Smooth muscle cell (in vitro differentiated cells): ENCODE results near the gene PTMS. TPM values are rescaled to one million over a fixed set of nuclear protein-coding genes. Genes with fewer than 3 reads are reported as not detected.

Experiments
- DNase-seq: peaks from one replicate; lab custom pipeline; 2025; ENCODE audit not compliant: unreplicated experiment; lab: John Stamatoyannopoulos, UW
- H2AFZ ChIP-seq: fragments of 200-600 bp; sonication (generic); 2 replicates; pipeline ENCODE4 v1.6.0; 2016; ENCODE audit warnings: antibody characterized with exemption, low read depth, mild to moderate bottlenecking
- H3F3A ChIP-seq: fragments of 200-600 bp; sonication (generic); 2 replicates; pipeline ENCODE4 v1.6.0; 2017; ENCODE audit warnings: antibody characterized with exemption, low read depth
- H3K27ac ChIP-seq: fragments of 200-600 bp; sonication (generic); 2 replicates; pipeline ENCODE4 v1.5.1; 2016; ENCODE audit warnings: low read depth, mild to moderate bottlenecking
- H3K27me3 ChIP-seq: fragments of 200-600 bp; sonication (generic); 2 replicates; pipeline ENCODE4 v1.6.1; 2016; ENCODE audit warnings: low read depth, mild to moderate bottlenecking
- H3K36me3 ChIP-seq: fragments of 200-600 bp; sonication (generic); 2 replicates; pipeline ENCODE4 v1.5.1; 2016; ENCODE audit warnings: low read depth
- H3K4me1 ChIP-seq: fragments of 200-600 bp; sonication (generic); 2 replicates; pipeline ENCODE4 v1.5.1; 2016; ENCODE audit warnings: low read depth
- H3K4me2 ChIP-seq: fragments of 200-600 bp; sonication (generic); 2 replicates; pipeline ENCODE4 v1.6.0; 2016; ENCODE audit warnings: mild to moderate bottlenecking
- H3K4me3 ChIP-seq: fragments of 200-600 bp; sonication (generic); 2 replicates; pipeline ENCODE4 v1.5.1; 2016; ENCODE audit warnings: mild to moderate bottlenecking
- H3K79me2 ChIP-seq: fragments of 200-600 bp; sonication (generic); 2 replicates; pipeline ENCODE4 v1.6.0; 2016; ENCODE audit warnings: low read depth, mild to moderate bottlenecking
- H3K9ac ChIP-seq: fragments of 200-600 bp; sonication (generic); 2 replicates; pipeline ENCODE4 v1.6.0; 2016; ENCODE audit warnings: low read depth
- H3K9me3 ChIP-seq: fragments of 200-600 bp; sonication (generic); replicated peaks from 2 replicates; pipeline ENCODE4 v1.5.1; 2016; ENCODE audit warnings: low read depth
- H4K20me1 ChIP-seq: fragments of 200-600 bp; sonication (generic); 2 replicates; pipeline ENCODE4 v1.6.0; 2016; ENCODE audit warnings: low read depth
- WGBS: methylation state at CpG from one replicate; pipeline ENCODE4 v1.1.7; 2016; ENCODE audit warnings: low lambda C conversion rate; 5-methylcytosine and 5-hydroxymethylcytosine counted together
- polyA plus RNA-seq: library from polyadenylated mRNA; unstranded; fragments of >200 nt; fragmentation: Nextera tagmentation; extraction: Ambion mirVana; gene quantifications from 2 replicates; pipeline ENCODE4 v1.2.1, GENCODE V29; 2016
- total RNA-seq: library from RNA; depleted of rRNA; stranded (reverse); fragments of >200 nt; gene quantifications from 2 replicates; pipeline ENCODE4 v1.2.3, GENCODE V29; 2014
- TF ChIP-seq, protein P1 (sequence below): fragments of 200-600 bp; sonication (generic); IDR thresholded peaks from 2 replicates; pipeline ENCODE4 v1.5.1; 2017; ENCODE audit warnings: borderline replicate concordance, mild to moderate bottlenecking, antibody characterized with exemption; ENCODE audit not compliant: insufficient read depth, poor library complexity, severe bottlenecking

Gene PTMS
- total and polyA plus RNA-seq, 2 experiments from 2014 or later: 115 to 379 TPM

DNA sequence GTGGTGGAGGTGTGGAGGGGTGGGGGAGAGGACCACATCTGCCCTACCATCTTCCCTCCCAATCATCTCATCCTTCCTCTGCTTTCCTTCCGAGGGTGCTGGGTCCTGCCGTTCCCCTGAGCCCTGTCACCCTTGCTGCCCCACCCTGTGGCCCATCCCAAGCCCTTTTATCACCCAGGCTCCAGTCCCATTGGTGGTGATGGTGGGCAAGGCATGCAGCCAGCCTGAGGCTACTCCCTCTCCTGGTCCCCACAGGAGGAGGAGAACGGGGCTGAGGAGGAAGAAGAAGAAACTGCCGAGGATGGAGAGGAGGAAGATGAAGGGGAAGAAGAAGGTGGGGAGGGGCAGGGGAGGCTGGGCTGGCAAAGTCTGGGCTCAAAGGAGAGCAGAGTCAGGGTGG, 3.5 kb downstream of the PTMS start:
- Histone ChIP-seq H2AFZ (no peak overlapping the region), H3K9me3 (no peaks in the 10 kb centered on the region), H3K4me2 (no peak overlapping the region), H3K9ac (no peak overlapping the region), H4K20me1 (peaks cover 46% of the 10 kb centered on the region), H3K4me1 (peaks cover 47% of the 10 kb centered on the region), H3K27me3 (peaks cover 7% of the 10 kb centered on the region), H3K4me3 (no peak overlapping the region), H3F3A (peaks cover 14% of the 10 kb centered on the region), H3K27ac (no peak overlapping the region), H3K36me3 (no peaks in the 10 kb centered on the region), H3K79me2 (peaks cover 22% of the 10 kb centered on the region)
- no peak for DNase-seq
- TF ChIP-seq, protein P1, sequence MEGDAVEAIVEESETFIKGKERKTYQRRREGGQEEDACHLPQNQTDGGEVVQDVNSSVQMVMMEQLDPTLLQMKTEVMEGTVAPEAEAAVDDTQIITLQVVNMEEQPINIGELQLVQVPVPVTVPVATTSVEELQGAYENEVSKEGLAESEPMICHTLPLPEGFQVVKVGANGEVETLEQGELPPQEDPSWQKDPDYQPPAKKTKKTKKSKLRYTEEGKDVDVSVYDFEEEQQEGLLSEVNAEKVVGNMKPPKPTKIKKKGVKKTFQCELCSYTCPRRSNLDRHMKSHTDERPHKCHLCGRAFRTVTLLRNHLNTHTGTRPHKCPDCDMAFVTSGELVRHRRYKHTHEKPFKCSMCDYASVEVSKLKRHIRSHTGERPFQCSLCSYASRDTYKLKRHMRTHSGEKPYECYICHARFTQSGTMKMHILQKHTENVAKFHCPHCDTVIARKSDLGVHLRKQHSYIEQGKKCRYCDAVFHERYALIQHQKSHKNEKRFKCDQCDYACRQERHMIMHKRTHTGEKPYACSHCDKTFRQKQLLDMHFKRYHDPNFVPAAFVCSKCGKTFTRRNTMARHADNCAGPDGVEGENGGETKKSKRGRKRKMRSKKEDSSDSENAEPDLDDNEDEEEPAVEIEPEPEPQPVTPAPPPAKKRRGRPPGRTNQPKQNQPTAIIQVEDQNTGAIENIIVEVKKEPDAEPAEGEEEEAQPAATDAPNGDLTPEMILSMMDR: no peak
- 79% methylated on average over 3 of the region's 4 CpGs for WGBS

DNA sequence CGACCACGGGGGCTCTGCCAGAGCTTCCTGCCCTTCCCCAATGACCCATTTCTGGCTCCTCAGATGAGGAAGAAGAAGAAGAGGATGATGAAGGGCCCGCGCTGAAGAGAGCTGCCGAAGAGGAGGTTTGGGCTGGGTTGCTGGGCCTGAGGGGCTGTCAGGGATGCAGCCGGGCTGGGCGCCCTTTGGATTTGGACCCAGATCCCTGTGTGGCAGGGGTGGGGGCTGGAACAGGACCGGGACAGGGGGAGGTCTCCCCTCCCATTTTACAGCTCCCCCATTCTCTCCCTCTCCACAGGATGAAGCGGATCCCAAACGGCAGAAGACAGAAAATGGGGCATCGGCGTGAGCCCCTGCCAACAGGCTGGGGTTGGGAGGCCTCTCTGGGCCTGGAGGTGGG, 3.9 kb downstream of the PTMS start:
- TF ChIP-seq, protein P1: no peak
- Histone ChIP-seq H3K36me3 (no peaks in the 10 kb centered on the region), H3F3A (peaks cover 10% of the 10 kb centered on the region), H3K9ac (no peak overlapping the region), H3K4me3 (no peak overlapping the region), H3K27me3 (peaks cover 7% of the 10 kb centered on the region), H2AFZ (no peak overlapping the region), H3K4me1 (peaks cover 43% of the 10 kb centered on the region), H3K4me2 (no peak overlapping the region), H4K20me1 (peaks cover 46% of the 10 kb centered on the region), H3K27ac (no peak overlapping the region), H3K9me3 (no peaks in the 10 kb centered on the region), H3K79me2 (peaks cover 22% of the 10 kb centered on the region)
- no peak for DNase-seq
- WGBS: 97% methylated on average over 10 of the region's 12 CpGs

DNA sequence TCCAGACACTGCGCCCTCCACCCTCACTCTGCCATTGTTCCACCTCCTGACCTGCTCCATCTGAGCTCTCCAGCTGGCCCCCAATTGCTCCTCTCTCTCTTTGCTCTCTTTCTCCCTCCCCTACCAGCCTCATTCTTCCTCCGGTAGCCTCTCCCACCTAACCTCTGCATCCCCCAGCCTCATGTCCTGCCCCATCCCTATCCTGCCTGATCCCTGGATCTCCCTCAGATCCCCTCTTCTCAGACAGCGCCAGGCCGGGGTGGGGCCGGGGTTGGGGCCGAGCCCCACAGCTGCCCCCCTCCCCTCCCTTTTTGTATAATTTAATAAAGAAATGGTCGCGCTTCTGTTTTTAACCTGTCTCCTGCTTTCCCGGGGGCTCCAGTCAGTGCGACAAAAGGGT, 4.4 kb downstream of the PTMS start:
- TF ChIP-seq, protein P1: no peak
- H3K79me2 ChIP-seq: peaks cover 22% of the 10 kb centered on the region

DNA sequence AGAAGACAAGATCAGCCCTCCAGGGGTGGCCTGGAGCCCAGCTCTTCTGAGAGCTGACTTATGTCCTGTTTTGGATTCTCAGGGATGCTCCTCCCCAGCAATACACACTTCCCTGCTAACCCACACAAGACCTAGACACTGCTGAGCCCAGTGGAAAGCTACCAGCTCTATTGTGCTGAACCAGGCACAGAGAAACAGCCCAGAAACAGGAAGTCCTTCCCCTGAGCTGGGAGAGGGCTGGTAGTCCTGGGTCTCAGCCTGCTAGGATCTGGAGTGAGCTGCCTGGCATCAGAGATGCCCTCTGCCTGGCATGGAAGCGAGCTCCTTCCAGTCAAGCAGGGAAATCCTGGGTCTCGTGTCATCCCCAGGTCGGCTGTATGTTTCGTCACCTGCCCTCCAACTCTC, 4.9 kb downstream of the PTMS start:
- H3K79me2 ChIP-seq: peaks cover 22% of the 10 kb centered on the region
- H3K9ac ChIP-seq: no peak overlapping the region
- peaks cover 9% of the 10 kb centered on the region for H3F3A ChIP-seq
- no peak overlapping the region for H3K4me2 ChIP-seq
- no peak for DNase-seq
- WGBS: 100% methylated on average over 4 of the region's 4 CpGs
- H4K20me1 ChIP-seq: peaks cover 46% of the 10 kb centered on the region
- TF ChIP-seq, protein P1: no peak
- no peak overlapping the region for H3K4me3 ChIP-seq
- H3K27me3 ChIP-seq: peaks cover 7% of the 10 kb centered on the region
- H3K4me1 ChIP-seq: peaks cover 40% of the 10 kb centered on the region
- no peaks in the 10 kb centered on the region for H3K36me3 ChIP-seq
- no peak overlapping the region for H2AFZ ChIP-seq
- no peaks in the 10 kb centered on the region for H3K9me3 ChIP-seq
- H3K27ac ChIP-seq: no peak overlapping the region

More for the DNA sequence above, 4.4 kb downstream of the PTMS start:
- H3K4me1 ChIP-seq: peaks cover 40% of the 10 kb centered on the region
- H3K9ac ChIP-seq: no peak overlapping the region
- H3K4me3 ChIP-seq: no peak overlapping the region
- H4K20me1 ChIP-seq: peaks cover 46% of the 10 kb centered on the region
- H3K36me3 ChIP-seq: no peaks in the 10 kb centered on the region
- H3F3A ChIP-seq: peaks cover 9% of the 10 kb centered on the region
- WGBS: 92% methylated on average over 10 of the region's 10 CpGs
- no peaks in the 10 kb centered on the region for H3K9me3 ChIP-seq
- peaks cover 7% of the 10 kb centered on the region for H3K27me3 ChIP-seq
- no peak overlapping the region for H2AFZ ChIP-seq
- no peak overlapping the region for H3K27ac ChIP-seq
- no peak overlapping the region for H3K4me2 ChIP-seq
- no peak for DNase-seq
